ENCODE results near the gene YTHDF1. TPM values are rescaled to one million over a fixed set of nuclear protein-coding genes. Genes with fewer than 3 reads are reported as not detected.

Gene YTHDF1
- polyA plus RNA-seq, 2 of the 4 experiments (the other 2 are of a cell fraction), result 31.8 to 37.9 TPM

GRCh38 chr20:63165356-63166192 lies 50.4 kb downstream of the YTHDF1 start (continued):
- no peak for TF ChIP-seq REST (IDR thresholded peaks at IDR 0.05)
- no peak for TF ChIP-seq SREBF2 (IDR thresholded peaks at IDR 0.05)
- TF ChIP-seq HOXB13 (CRISPR knock-in tag; IDR thresholded peaks at IDR 0.05; ENCODE audit: low read depth), result no peak
- no peak for TF ChIP-seq FOXS1 (CRISPR knock-in tag; IDR thresholded peaks at IDR 0.05)
- no peak for TF ChIP-seq HOXB5 (CRISPR knock-in tag; IDR thresholded peaks at IDR 0.05)
- TF ChIP-seq CBX8 (IDR thresholded peaks at IDR 0.05), result no peak

GRCh38 chr20:63164484-63165355 lies 51.2 kb downstream of the YTHDF1 start:
- H3K4me2 ChIP-seq, result no peak overlapping the region
- H3K9me3 ChIP-seq, result no peaks in the 10 kb centered on the region
- WGBS (ENCODE audit: missing lambda C conversion rate), result 53% methylated on average over 16 of the region's 24 CpGs
- H3K4me1 ChIP-seq, result no peaks in the 10 kb centered on the region
- DNase-seq (ENCODE audit: low read depth in 1 of 2, low spot score in 1 of 2) (no peak), ATAC-seq (no peak), FAIRE-seq (no peak)
- H3K27ac ChIP-seq, result no peak overlapping the region
- ChIA-PET CTCF (interaction anchor here (0.7 to 6.3 kb wide), 5 partner anchors 12 to 332 kb away, joined by 3 to 28 read pairs (median 3); no protein-coding TSS in a partner anchor), POLR2A (no interaction called here)
- TF ChIP-seq RCOR1 (IDR thresholded peaks at IDR 0.05; ENCODE audit: low read depth, low read length) (no peak), EHF (CRISPR knock-in tag; IDR thresholded peaks at IDR 0.05) (no peak), POLR2A (IDR thresholded peaks at IDR 0.05; ENCODE audit: low read length) (no peak), NFE2L2 (conservative IDR thresholded peaks at IDR 0.05; ENCODE audit: low read length) (no peak)
- H3K4me3 ChIP-seq, result no peak overlapping the region

- CTCF ChIA-PET, result interaction anchor here (0.5 to 6.3 kb wide), 4 partner anchors 12 to 332 kb away, joined by 3 to 28 read pairs (median 3); no protein-coding TSS in a partner anchor
- no peak for ATAC-seq
Observed at GRCh38 chr20:63163596-63164483, 52.1 kb downstream of the YTHDF1 start.

More at GRCh38 chr20:63163596-63164483, 52.1 kb downstream of the YTHDF1 start:
- Histone ChIP-seq H3K4me3 (no peak overlapping the region), H3K9me3 (no peaks in the 10 kb centered on the region), H3K4me1 (no peaks in the 10 kb centered on the region), H3K4me2 (no peak overlapping the region), H3K27ac (no peak overlapping the region)
- whole genome bisulfite sequencing (ENCODE audit: missing lambda C conversion rate), result 52% methylated on average over 13 of the region's 17 CpGs
- no peak for DNase-seq (ENCODE audit: low read depth in 1 of 2, low spot score in 1 of 2)
- POLR2A ChIA-PET, result no interaction called here
- no peak for FAIRE-seq
- TF ChIP-seq MYC (IDR thresholded peaks at IDR 0.05; ENCODE audit: borderline replicate concordance, low read length) (no peak), ZFP36 (IDR thresholded peaks at IDR 0.05; ENCODE audit: borderline replicate concordance, partially characterized antibody) (no peak), BCL3 (IDR thresholded peaks at IDR 0.05) (no peak), CBX2 (IDR thresholded peaks at IDR 0.05; ENCODE audit: borderline replicate concordance, low read depth) (no peak), CEBPB (IDR thresholded peaks at IDR 0.05) (no peak), NFE2L2 (conservative IDR thresholded peaks at IDR 0.05; ENCODE audit: low read length) (no peak), SREBF2 (IDR thresholded peaks at IDR 0.05) (no peak)
